Hematopoietic multipotent progenitor cell treated with erythropoietin and hydrocortisone succinate and interleukin-3 and kit ligand, for 8 days (in vitro differentiated cells): ENCODE data around the gene BFSP1.

Source experiments
- DNase-seq: peaks from one replicate; pipeline ENCODE4 v3.0.0-alpha.2; 2015

The BFSP1 gene

GRCh38 chr20:17460119-17460518, 71.1 kb downstream of the BFSP1 start:
- DNase-seq, result no peak

DNA sequence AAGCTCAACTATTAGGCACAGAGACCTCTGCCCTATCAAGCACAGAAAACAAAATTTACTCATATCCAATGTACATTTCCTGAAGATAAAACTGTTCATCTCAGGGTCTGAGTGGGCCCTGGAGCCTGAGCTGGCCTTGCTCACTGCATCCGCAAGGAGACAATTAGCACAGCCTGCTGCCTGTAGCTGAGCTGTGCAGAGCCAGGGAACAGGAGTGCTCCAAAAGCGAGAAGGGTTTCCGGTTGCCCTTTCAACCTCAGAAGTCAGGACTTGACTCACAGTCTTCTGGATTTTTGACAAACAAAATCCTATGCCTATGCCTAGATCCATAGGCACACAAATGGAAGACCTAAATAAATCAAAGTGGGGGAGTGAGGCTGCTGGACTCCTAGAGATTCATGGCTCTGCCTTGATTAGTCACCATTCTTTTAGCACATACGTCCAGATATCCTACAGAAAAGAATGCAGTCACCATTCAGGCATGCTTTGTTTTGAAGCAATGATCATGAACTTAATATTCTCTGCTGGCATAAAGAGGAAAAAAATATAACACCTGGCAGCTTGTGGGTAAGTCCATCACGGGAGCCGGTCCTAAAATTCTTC, 73.5 kb downstream of the BFSP1 start:
- no peak for DNase-seq

DNA sequence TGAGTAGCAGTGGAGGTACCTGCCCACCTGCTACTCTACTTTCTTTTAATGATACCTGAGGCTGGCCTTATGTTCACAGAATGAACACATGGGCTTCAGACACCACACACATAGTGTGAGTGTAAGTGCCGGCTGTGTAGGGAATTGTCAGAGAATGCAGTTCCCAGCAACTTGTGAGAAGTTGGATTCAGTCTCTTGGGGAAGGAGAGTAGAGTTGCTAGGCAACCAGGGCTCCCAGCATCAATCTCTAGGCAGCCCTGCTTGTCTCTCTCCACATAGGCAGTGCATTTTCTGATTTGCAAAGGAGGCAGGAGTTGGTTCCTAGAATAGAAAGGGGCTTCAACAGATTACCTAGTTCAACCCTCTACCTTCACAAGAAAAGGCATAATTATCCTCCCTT, 74.1 kb downstream of the BFSP1 start:
- DNase-seq, result no peak

- no peak for DNase-seq
Observed at GRCh38 chr20:17456279-17456678, 74.9 kb downstream of the BFSP1 start.

DNA sequence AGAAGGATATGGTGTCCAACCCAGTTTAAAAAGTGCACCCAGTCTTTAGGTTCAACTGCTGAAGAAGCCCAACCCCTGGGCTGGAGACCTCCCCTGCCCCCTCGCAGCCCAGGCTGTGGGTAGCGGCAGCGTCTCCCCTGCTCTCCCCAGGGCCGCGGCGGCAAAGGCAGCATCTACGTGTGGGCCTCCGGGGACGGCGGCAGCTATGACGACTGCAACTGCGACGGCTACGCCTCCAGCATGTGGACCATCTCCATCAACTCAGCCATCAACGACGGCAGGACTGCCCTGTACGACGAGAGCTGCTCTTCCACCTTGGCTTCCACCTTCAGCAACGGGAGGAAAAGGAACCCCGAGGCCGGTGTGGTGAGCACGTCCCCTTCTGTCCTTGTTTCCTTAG, 77.6 kb downstream of the BFSP1 start:
- no peak for DNase-seq

GRCh38 chr20:17452441-17452840, 78.7 kb downstream of the BFSP1 start:
- no peak for DNase-seq

DNA sequence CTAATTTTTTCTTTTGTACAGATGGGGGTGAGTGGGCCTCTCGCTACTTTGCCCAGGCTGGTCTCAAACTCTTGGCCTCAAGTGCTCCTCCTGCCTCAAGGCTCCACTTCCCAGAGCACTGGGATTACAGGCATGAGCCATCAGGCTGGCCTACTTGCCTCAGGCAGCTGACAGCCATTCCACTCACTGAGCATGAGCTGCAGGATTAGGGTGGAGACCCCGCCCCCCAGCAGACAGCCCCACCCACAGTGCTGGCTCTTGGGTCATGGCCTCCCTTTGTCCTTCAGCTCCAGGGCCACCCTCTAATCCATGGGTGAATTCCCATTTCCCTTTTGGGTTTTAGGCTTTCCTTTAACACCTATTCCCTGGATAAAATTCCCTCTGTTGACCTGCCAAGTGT, 82.1 kb downstream of the BFSP1 start:
- no peak for DNase-seq

DNA sequence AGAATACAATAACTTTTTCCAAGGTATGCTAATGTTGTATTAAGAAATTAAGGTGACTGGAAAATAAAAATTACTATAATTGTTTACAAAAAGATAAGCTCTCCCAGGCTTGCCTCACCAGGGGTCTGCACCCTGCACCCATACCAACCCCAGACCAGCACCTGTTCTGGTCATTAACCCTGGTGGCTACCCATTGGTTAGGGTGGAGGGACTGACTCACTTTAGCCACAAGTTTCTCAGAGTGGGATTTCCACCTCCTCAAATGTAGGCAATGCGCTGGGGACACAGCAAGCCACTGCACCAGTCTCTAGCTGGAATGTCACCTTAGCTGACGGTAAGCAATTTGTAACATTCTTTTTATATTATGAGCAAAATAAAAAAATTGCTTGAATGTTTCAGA, 83.1 kb downstream of the BFSP1 start:
- no peak for DNase-seq

- DNase-seq, result no peak
Observed at GRCh38 chr20:17446171-17446570, 85.0 kb downstream of the BFSP1 start.

- no peak for DNase-seq
Observed at GRCh38 chr20:17445543-17445942, 85.6 kb downstream of the BFSP1 start.

DNA sequence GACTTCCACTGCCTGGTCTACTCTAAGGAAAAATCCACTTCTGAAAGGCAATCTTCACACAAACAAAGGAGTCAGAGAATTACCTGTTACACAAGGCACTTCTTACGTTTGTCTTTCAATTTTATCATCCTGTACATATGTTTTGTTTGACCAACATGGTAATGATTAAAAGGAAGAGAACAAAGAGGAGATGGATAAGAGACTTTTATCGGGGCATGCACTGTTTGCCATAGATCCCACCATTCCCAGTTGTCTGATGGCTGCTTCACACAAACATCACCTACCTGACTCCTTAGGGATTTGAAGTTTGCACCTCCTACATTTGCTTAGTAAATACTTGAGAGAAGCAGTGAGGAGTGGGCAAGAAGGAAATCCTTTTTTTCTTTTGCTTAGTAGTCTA, 87.1 kb downstream of the BFSP1 start:
- DNase-seq, result no peak
